Endothelial cell of umbilical vein (primary cell): ENCODE measurements around the gene HHATL. TPM values are rescaled to one million over a fixed set of nuclear protein-coding genes. Genes with fewer than 3 reads are reported as not detected.

Experiments
- BruUV-seq: library from RNA; stranded (reverse); fragments of 400-500 nt; replicated peaks from 2 replicates; lab custom pipeline; 2021; lab: Mats Ljungman, UMichigan
- CTCF ChIA-PET: fragments of 300-600, 350-600 bp; sonication (Branson Sonifier 250); formaldehyde crosslinking; loops from one replicate; lab custom pipeline; 2021; ENCODE audit warnings: antibody characterized with exemption, inconsistent platforms; lab: Charles Lee
- POLR2A ChIA-PET: fragments of 300-600, 350-600 bp; sonication (Branson Sonifier 250); formaldehyde crosslinking; loops from one replicate; lab custom pipeline; 2021; ENCODE audit warnings: antibody characterized with exemption, inconsistent platforms; lab: Charles Lee
- DNase-seq: peaks from one replicate; pipeline ENCODE4 v3.0.0-alpha.2; 2011; ENCODE audit warnings: low read depth, low spot score
- FAIRE-seq: peaks from 2 replicates; lab custom pipeline; 2011; peaks lifted over from hg19 to GRCh38; lab: Jason Lieb, UNC
- H2AFZ ChIP-seq: 2 replicates; pipeline ENCODE4 v1.6.0; 2012; ENCODE audit warnings: low read depth, low read length, control low read depth, inconsistent platforms
- H3K27ac ChIP-seq: 2 replicates; pipeline ENCODE4 v1.5.1; 2011; ENCODE audit warnings: low read depth, mild to moderate bottlenecking, control low read depth, low read length, moderate library complexity; ENCODE audit not compliant: insufficient read depth
- H3K27me3 ChIP-seq, 2 experiments: 2 replicates each; pipeline versions ENCODE4 v1.6.0 to v1.6.1; 2011; ENCODE audit warnings: low read length in 2 of 2, mixed read lengths in 1 of 2; ENCODE audit not compliant: control insufficient read depth in 2 of 2, insufficient read depth in 2 of 2
- H3K36me3 ChIP-seq, 2 experiments: 2 replicates in 1 of 2; 3 replicates in 1 of 2; pipeline ENCODE4 v1.5.1; 2011; ENCODE audit warnings: low read length in 2 of 2, mild to moderate bottlenecking in 1 of 2, moderate library complexity in 1 of 2; ENCODE audit not compliant: control insufficient read depth in 2 of 2, insufficient read depth in 2 of 2; ENCODE audit errors: extremely low read depth in 1 of 2
- H3K4me1 ChIP-seq: 3 replicates; pipeline ENCODE4 v1.5.1; 2011; ENCODE audit warnings: mild to moderate bottlenecking, low read length; ENCODE audit not compliant: control insufficient read depth, insufficient read depth; ENCODE audit errors: extremely low read depth
- H3K4me2 ChIP-seq: 2 replicates; pipeline ENCODE4 v1.6.1; 2011; ENCODE audit warnings: low read length, control low read depth, mixed read lengths; ENCODE audit not compliant: insufficient read depth
- H3K4me3 ChIP-seq, 3 experiments: fragments of 200-600 bp in 1 of 3; sonication (generic), shearing (Covaris generic) in 1 of 3; replicated peaks in 1 of 3; 2 replicates each; pipeline ENCODE4 v1.5.1; 2011 to 2016; ENCODE audit warnings: control low read depth in 3 of 3, low read length in 3 of 3, mild to moderate bottlenecking in 2 of 3, inconsistent platforms in 1 of 3, low read depth in 1 of 3, moderate library complexity in 1 of 3; ENCODE audit not compliant: insufficient read depth in 1 of 3
- H3K79me2 ChIP-seq: 2 replicates; pipeline ENCODE4 v1.6.0; 2012; ENCODE audit warnings: low read length, inconsistent platforms; ENCODE audit not compliant: control insufficient read depth, insufficient read depth
- H3K9ac ChIP-seq: replicated peaks from 2 replicates; pipeline ENCODE3; 2011; ENCODE audit warnings: low read length, control low read depth; ENCODE audit not compliant: insufficient read depth; ENCODE audit errors: extremely low read depth
- H3K9me1 ChIP-seq: replicated peaks from 3 replicates; pipeline ENCODE4 v1.6.0; 2011; ENCODE audit warnings: mild to moderate bottlenecking, low read length; ENCODE audit not compliant: control insufficient read depth, insufficient read depth; ENCODE audit errors: extremely low read depth
- H3K9me3 ChIP-seq: replicated peaks from 2 replicates; pipeline ENCODE4 v1.5.1; 2012; ENCODE audit warnings: low read length, inconsistent platforms; ENCODE audit not compliant: control insufficient read depth, insufficient read depth
- H4K20me1 ChIP-seq: replicated peaks from 2 replicates; pipeline ENCODE3; 2011; ENCODE audit warnings: mild to moderate bottlenecking, low read length; ENCODE audit not compliant: control insufficient read depth, insufficient read depth; ENCODE audit errors: extremely low read depth
- CTCF ChIP-seq, 2 donors: IDR thresholded peaks; 1 replicate in 1 of 2; 2 replicates in 1 of 2; pipeline ENCODE4 v1.5.1; 2011; ENCODE audit warnings: low read length in 2 of 2, mild to moderate bottlenecking in 2 of 2, moderate library complexity in 2 of 2, control low read depth in 1 of 2, inconsistent platforms in 1 of 2, low read depth in 1 of 2; ENCODE audit not compliant: insufficient read depth in 1 of 2; ENCODE audit errors: extremely low read depth in 1 of 2
- EZH2 ChIP-seq: IDR thresholded peaks from 2 replicates; pipeline ENCODE4 v1.6.1; 2012; ENCODE audit warnings: borderline replicate concordance, low read depth, mild to moderate bottlenecking, moderate library complexity, low read length, inconsistent platforms; ENCODE audit not compliant: severe bottlenecking
- FOS ChIP-seq: IDR thresholded peaks from 2 replicates; pipeline ENCODE4 v1.6.1; 2011; ENCODE audit warnings: mild to moderate bottlenecking, low read length, moderate library complexity, borderline replicate concordance; ENCODE audit not compliant: insufficient read depth
- GATA2 ChIP-seq: IDR thresholded peaks from 2 replicates; pipeline ENCODE4 v1.7.0; 2011; ENCODE audit warnings: low read depth, mild to moderate bottlenecking, moderate library complexity, mixed read lengths, low read length; ENCODE audit not compliant: insufficient read length, insufficient read depth
- JUN ChIP-seq: IDR thresholded peaks from 2 replicates; pipeline ENCODE4 v1.6.1; 2011; ENCODE audit warnings: borderline replicate concordance, low read depth; ENCODE audit not compliant: insufficient read length, insufficient read depth
- MAX ChIP-seq: IDR thresholded peaks from 2 replicates; pipeline ENCODE4 v1.6.1; 2011; ENCODE audit not compliant: insufficient read depth, insufficient read length
- MYC ChIP-seq: IDR thresholded peaks from one replicate; pipeline ENCODE4 v1.6.1; 2011; ENCODE audit warnings: mild to moderate bottlenecking, low read depth, low read length
- POLR2A ChIP-seq: IDR thresholded peaks from 2 replicates; pipeline ENCODE4 v1.6.1; 2012; ENCODE audit warnings: low read depth, mild to moderate bottlenecking, control low read depth, low read length
- POLR2AphosphoS5 ChIP-seq: IDR thresholded peaks from 2 replicates; pipeline ENCODE4 v1.6.1; 2012; ENCODE audit warnings: low read depth, mild to moderate bottlenecking, control low read depth, low read length, moderate library complexity; ENCODE audit not compliant: insufficient read depth
- dilution Hi-C: fragments of 300-500 bp; cut with MboI; formaldehyde crosslinking; loops from one replicate; pipeline ENCODE4 v1.15.0; 2019; ENCODE audit warnings: low sequenced_read_pairs; ENCODE audit not compliant: extremely low pct_ligation_motif_present
- intact Hi-C: fragments of 100-400 bp; cut with micrococcal nuclease; formaldehyde crosslinking; loops from one replicate; pipeline ENCODE4 v1.10.0; 2022
- polyA plus RNA-seq, 4 experiments: library from polyadenylated mRNA; depleted of rRNA in 3 of 4; stranded (reverse) in 3 of 4; unstranded in 1 of 4; fragments of >200 nt; gene quantifications; 2 replicates each; pipeline versions ENCODE4 v1.2.1 to v1.2.3, GENCODE V29; 2011 to 2012; ENCODE audit warnings: missing spikeins in 1 of 4
- total RNA-seq: library from RNA; stranded (reverse); gene quantifications from 2 replicates; pipeline ENCODE4 v1.2.3, GENCODE V29; 2021

The HHATL gene
- total and polyA plus RNA-seq, 2 donors (not counting 3 experiments of a cell fraction or from before 2014, with no cell fraction given): not detected

- BruUV-seq: no TSS peak
Measured at GRCh38 chr3:42704136-42704841, 1.7 kb upstream of the HHATL start.

More at GRCh38 chr3:42704136-42704841, 1.7 kb upstream of the HHATL start:
- Histone ChIP-seq H3K9ac (no peak overlapping the region), H3K27ac (no peak overlapping the region), H4K20me1 (no peaks in the 10 kb centered on the region), H3K9me3 (no peaks in the 10 kb centered on the region), H3K27me3 (no peaks in the 10 kb centered on the region), H2AFZ (no peak overlapping the region), H3K4me2 (no peak overlapping the region), H3K36me3 (no peaks in the 10 kb centered on the region), H3K4me1 (no peaks in the 10 kb centered on the region), H3K9me1 (no peaks in the 10 kb centered on the region), H3K4me3 (no peak overlapping the region), H3K79me2 (no peaks in the 10 kb centered on the region)
- ChIA-PET POLR2A (no interaction called here), CTCF (interaction anchor here (1.6 kb wide), 1 partner anchor 38 kb away, joined by 5 read pairs; no protein-coding TSS in a partner anchor)
- DNase-seq (no peak), FAIRE-seq (no peak)
- intact Hi-C loops (no loop called here), dilution Hi-C loops (no loop called here)
- TF ChIP-seq FOS: no peak
- no peak for TF ChIP-seq JUN
- no peak for TF ChIP-seq EZH2
- no peak for TF ChIP-seq MAX
- no peak for TF ChIP-seq CTCF (IDR thresholded peaks at IDR 0.05; ENCODE audit: extremely low read depth in 1 of 2, insufficient read depth in 1 of 2, low read depth in 1 of 2, low read length in 2 of 2)
- no peak for TF ChIP-seq POLR2A
- TF ChIP-seq POLR2AphosphoS5: no peak
- TF ChIP-seq GATA2: no peak
- TF ChIP-seq MYC: no peak
